Dorsolateral prefrontal cortex (tissue), 118 donors: ENCODE results near the gene AK3. TPM values are rescaled to one million over a fixed set of nuclear protein-coding genes. Genes with fewer than 3 reads are reported as not detected.

Experiments
- total RNA-seq, 120 experiments: library from RNA; stranded (reverse); gene quantifications; one replicate each; pipeline versions ENCODE4 v1.2.3 to v1.2.4, GENCODE V29; 2022

The AK3 gene
- total RNA-seq, 120 experiments from 2014 or later, result 30.5 to 87.1 (median 48.8) TPM

Other genes with a start within 250 kb of the AK3 start
- gene PLPP6, start 78.9 kb downstream of the AK3 start, total RNA-seq, result 10 to 100 TPM in 7 of 120 experiments, 1 to 10 TPM in 113; 3.1 to 11.2 (median 6.9) TPM
- gene SPATA6L, start 74.7 kb downstream of the AK3 start, total RNA-seq, result 10 to 100 TPM in 112 of 120 experiments, 1 to 10 TPM in 8; 5.7 to 35.5 (median 14.7) TPM
- gene CDC37L1, start 61.6 kb downstream of the AK3 start, total RNA-seq, result 10 to 100 TPM; 14.4 to 43.2 (median 28.4) TPM
- gene RCL1, start 51.7 kb upstream of the AK3 start, total RNA-seq, result 10 to 100 TPM; 17.9 to 36.6 (median 25.8) TPM
- 10 to 100 TPM; 15.3 to 35.5 (median 24.7) TPM for gene JAK2, start 244.1 kb upstream of the AK3 start, total RNA-seq